ENCODE data around the gene TAS1R2.

DNA sequence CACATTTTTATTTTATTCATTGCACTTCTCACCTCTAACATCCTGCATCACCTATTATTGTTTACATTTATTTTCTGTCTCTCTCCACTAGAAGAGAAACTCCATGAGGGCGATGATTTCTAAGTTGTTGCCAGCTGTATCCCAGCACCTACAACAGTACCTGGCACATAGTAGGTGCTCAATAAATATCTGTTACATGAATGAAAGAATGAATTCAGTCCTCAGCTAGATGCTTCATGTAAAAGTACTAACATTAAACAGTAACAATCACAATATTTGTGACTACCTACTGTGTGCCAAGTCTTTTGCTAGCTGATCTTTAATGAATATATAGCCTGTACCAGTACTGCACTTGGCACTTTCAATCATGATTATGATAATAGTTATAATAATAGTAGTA, 3.0 kb downstream of the TAS1R2 start:
- TF ChIP-seq WIZ (CRISPR knock-in tag; IDR thresholded peaks at IDR 0.05) (no peak), RFX3 (CRISPR knock-in tag; IDR thresholded peaks at IDR 0.05) (no peak), RFX5 (IDR thresholded peaks at IDR 0.05; ENCODE audit: low read depth, low read length) (no peak)
- TF ChIP-seq, protein P1, sequence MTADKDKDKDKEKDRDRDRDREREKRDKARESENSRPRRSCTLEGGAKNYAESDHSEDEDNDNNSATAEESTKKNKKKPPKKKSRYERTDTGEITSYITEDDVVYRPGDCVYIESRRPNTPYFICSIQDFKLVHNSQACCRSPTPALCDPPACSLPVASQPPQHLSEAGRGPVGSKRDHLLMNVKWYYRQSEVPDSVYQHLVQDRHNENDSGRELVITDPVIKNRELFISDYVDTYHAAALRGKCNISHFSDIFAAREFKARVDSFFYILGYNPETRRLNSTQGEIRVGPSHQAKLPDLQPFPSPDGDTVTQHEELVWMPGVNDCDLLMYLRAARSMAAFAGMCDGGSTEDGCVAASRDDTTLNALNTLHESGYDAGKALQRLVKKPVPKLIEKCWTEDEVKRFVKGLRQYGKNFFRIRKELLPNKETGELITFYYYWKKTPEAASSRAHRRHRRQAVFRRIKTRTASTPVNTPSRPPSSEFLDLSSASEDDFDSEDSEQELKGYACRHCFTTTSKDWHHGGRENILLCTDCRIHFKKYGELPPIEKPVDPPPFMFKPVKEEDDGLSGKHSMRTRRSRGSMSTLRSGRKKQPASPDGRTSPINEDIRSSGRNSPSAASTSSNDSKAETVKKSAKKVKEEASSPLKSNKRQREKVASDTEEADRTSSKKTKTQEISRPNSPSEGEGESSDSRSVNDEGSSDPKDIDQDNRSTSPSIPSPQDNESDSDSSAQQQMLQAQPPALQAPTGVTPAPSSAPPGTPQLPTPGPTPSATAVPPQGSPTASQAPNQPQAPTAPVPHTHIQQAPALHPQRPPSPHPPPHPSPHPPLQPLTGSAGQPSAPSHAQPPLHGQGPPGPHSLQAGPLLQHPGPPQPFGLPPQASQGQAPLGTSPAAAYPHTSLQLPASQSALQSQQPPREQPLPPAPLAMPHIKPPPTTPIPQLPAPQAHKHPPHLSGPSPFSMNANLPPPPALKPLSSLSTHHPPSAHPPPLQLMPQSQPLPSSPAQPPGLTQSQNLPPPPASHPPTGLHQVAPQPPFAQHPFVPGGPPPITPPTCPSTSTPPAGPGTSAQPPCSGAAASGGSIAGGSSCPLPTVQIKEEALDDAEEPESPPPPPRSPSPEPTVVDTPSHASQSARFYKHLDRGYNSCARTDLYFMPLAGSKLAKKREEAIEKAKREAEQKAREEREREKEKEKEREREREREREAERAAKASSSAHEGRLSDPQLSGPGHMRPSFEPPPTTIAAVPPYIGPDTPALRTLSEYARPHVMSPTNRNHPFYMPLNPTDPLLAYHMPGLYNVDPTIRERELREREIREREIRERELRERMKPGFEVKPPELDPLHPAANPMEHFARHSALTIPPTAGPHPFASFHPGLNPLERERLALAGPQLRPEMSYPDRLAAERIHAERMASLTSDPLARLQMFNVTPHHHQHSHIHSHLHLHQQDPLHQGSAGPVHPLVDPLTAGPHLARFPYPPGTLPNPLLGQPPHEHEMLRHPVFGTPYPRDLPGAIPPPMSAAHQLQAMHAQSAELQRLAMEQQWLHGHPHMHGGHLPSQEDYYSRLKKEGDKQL (CRISPR knock-in tag; IDR thresholded peaks at IDR 0.05; ENCODE audit: low read depth): no peak

Measured in HepG2 (cell line).